WTC11 (cell line): ENCODE data around the gene ISY1.
"Not testable (repeated sequence)": the region's sequence is repeated elsewhere in the genome, so short reads cannot be mapped to it uniquely, and the experiment has no call there.

Source experiments
- CBFB ChIP-seq: sonication (generic); formaldehyde crosslinking; IDR thresholded peaks from 2 replicates; pipeline ENCODE4 v1.8.1; 2022; ENCODE audit warnings: mild to moderate bottlenecking, low read depth, missing genetic modification reagents
- CTCF ChIP-seq: fragments of 200-600 bp; IDR thresholded peaks from 2 replicates; pipeline ENCODE4 v1.8.0; 2022; ENCODE audit warnings: antibody characterized with exemption
- E2F1 ChIP-seq: sonication (generic); formaldehyde crosslinking; IDR thresholded peaks from 2 replicates; pipeline ENCODE4 v1.8.0; 2022; ENCODE audit warnings: mild to moderate bottlenecking, missing genetic modification reagents
- E2F5 ChIP-seq: sonication (generic); formaldehyde crosslinking; IDR thresholded peaks from 2 replicates; pipeline ENCODE4 v1.8.1; 2022; ENCODE audit warnings: mild to moderate bottlenecking, moderate library complexity, missing genetic modification reagents
- FOXJ3 ChIP-seq: sonication (generic); formaldehyde crosslinking; IDR thresholded peaks from 2 replicates; pipeline ENCODE4 v1.9.0; 2021; ENCODE audit warnings: missing genetic modification reagents, mild to moderate bottlenecking, borderline replicate concordance
- IRF1 ChIP-seq: sonication (generic); formaldehyde crosslinking; IDR thresholded peaks from 2 replicates; pipeline ENCODE4 v1.8.0; 2023; ENCODE audit warnings: missing genetic modification reagents
- JUN ChIP-seq: sonication (generic); formaldehyde crosslinking; IDR thresholded peaks from 2 replicates; pipeline ENCODE4 v1.8.0; 2023; ENCODE audit warnings: mild to moderate bottlenecking, missing genetic modification reagents
- MAX ChIP-seq: sonication (generic); formaldehyde crosslinking; IDR thresholded peaks from 2 replicates; pipeline ENCODE4 v1.8.0; 2022; ENCODE audit warnings: mild to moderate bottlenecking, missing genetic modification reagents
- MXD4 ChIP-seq: fragments of 250-450 bp; sonication (Bioruptor Pico); IDR thresholded peaks from 2 replicates; pipeline ENCODE4 v1.8.0; 2021; ENCODE audit warnings: mild to moderate bottlenecking, moderate library complexity, borderline replicate concordance
- NFYB ChIP-seq: sonication (generic); formaldehyde crosslinking; conservative IDR thresholded peaks from 2 replicates; pipeline ENCODE4 v1.8.0; 2022; ENCODE audit warnings: low read depth, missing genetic modification reagents
- ZBTB21 ChIP-seq: sonication (generic); formaldehyde crosslinking; IDR thresholded peaks from 2 replicates; pipeline ENCODE4 v1.8.1; 2023; ENCODE audit warnings: mild to moderate bottlenecking, missing genetic modification reagents, borderline replicate concordance
- ZNF138 ChIP-seq: sonication (generic); formaldehyde crosslinking; conservative IDR thresholded peaks from 2 replicates; pipeline ENCODE4 v1.8.1; 2022; ENCODE audit warnings: mild to moderate bottlenecking, moderate library complexity, missing genetic modification reagents
- ZNF263 ChIP-seq: sonication (generic); formaldehyde crosslinking; IDR thresholded peaks from 2 replicates; pipeline ENCODE4 v1.8.1; 2022; ENCODE audit warnings: low read depth, mild to moderate bottlenecking, moderate library complexity, missing genetic modification reagents

GRCh38 chr3:129087904-129088303, 73.0 kb downstream of the ISY1 start:
- not testable (repeated sequence) for TF ChIP-seq MAX; CTCF; E2F5 (CRISPR knock-in tag); NFYB (CRISPR knock-in tag); ZBTB21; CBFB; ZNF263 (CRISPR knock-in tag); FOXJ3 (CRISPR knock-in tag); JUN (CRISPR knock-in tag); MXD4 (CRISPR knock-in tag); IRF1 (CRISPR knock-in tag); ZNF138; E2F1 (CRISPR knock-in tag)
